ENCODE measurements around the gene NOPCHAP1. TPM values are rescaled to one million over a fixed set of nuclear protein-coding genes. Genes with fewer than 3 reads are reported as not detected.
"Not testable (repeated sequence)": the region's sequence is repeated elsewhere in the genome, so short reads cannot be mapped to it uniquely, and the experiment has no call there.

The NOPCHAP1 gene
- total and polyA plus RNA-seq, 8 donors: 2.6 to 29.8 (median 10.5) TPM

DNA sequence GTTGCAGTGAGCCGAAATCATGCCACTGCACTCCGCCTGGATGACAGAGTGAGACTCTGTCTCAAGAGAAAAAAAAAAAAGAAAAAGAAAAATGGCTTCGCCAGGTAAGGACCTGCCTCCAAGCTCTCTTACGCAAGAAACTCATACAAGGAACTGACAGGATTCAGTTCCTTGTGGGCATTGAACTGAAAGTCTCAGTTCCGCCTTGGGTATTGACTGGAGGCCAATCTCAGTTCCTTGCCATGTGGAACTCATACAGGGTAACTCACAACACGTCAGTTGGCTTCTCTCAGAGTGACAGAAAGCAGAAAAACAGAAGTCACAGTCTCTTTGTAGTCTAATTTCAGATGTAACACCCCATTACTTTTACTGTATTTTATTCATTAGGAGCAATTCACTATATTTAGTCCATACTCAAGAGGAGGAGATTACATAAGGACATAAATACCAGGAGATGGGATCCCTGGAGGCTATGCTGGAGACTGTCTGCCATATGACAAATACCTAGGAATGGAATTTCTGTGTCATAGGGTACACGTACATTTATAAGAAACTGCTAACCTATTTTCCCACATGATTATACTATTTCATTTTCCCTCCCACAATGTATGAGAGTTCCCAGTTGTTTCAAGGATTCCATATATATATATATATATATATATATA, 11.4 kb upstream of the NOPCHAP1 start:
- peak in 1 of 2 donors; percentile 57 for DNase-seq

DNA sequence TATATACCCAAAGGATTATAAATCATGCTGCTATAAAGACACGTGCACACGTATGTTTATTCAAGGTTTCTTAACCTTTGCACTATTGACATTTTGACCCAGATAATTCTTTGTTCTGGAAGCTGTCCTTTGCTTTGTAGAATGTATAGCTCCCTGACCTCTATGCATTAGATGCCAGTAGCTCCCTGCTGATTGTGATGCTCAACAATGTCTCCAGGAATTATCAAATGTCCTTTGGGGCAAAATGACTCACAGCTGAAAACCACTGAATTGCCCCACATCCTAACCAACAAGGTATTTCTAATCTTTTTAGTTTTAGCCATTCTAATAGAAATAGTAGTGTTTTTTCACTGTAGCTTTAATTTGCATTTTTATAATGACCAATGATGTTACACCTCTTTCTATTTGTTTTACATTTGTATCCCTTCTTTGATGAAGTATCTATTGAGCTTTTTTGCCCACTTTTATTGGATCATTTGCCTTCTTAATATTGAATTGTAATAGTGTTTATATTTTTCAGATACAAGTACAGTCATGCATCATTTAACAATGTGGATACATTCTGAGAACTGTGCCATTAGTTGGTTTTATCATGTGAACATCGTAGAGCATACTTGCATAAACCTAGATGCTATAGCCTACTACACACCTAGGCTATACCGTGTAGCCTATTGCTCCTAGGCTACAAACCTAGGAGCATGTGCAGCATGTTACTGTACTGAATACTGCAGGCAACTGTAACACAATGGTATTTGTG, 10.4 kb upstream of the NOPCHAP1 start:
- intact Hi-C loops (cut with DNase I; ENCODE audit: low total_unique reads): no loop called here
- DNase-seq: no peak
- WGBS, 5 donors: 51 to 65% (median 55%) methylated on average over 4 of the region's 4 CpGs

More for the DNA sequence above, 11.4 kb upstream of the NOPCHAP1 start:
- Histone ChIP-seq H3K9me3 (no peaks in the 10 kb centered on the region), H3K27me3 (no peaks in the 10 kb centered on the region), H3K36me3 (no peaks in the 10 kb centered on the region), H3K4me3 (no peak overlapping the region), H3K4me1 (no peaks in the 10 kb centered on the region), H3K27ac (peak overlapping the region in 1 of 5 donors; percentile 16)
- no peak for TF ChIP-seq POLR2AphosphoS5 (IDR thresholded peaks at IDR 0.05)
- intact Hi-C loops (cut with DNase I; ENCODE audit: low total_unique reads): no loop called here
- 81 to 92% (median 86%) methylated on average over 7 of the region's 7 CpGs for WGBS, 5 donors

DNA sequence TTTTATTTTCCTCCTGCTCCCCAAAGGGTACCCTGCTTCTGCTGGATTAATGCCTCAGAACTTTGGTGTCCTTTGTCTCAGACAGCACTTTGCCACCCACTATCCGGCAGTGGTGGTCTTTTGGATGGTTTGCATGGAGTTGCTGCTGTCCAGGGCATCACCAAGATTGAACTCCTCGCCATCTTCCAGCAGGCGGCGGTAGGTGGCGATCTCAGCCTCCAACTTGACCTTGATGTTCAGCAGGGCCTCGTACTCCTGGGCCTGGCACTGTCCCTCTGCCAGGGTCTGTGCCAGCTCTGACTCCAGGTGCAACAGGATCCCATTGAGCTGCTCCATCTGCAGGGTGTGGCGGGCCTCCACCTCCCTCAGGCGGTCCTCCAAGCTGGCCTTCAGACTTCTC, 9.4 kb upstream of the NOPCHAP1 start:
- Histone ChIP-seq H3K4me1 (no peaks in the 10 kb centered on the region), H3K36me3 (no peaks in the 10 kb centered on the region), H3K4me3 (no peak overlapping the region), H3K9me3 (no peaks in the 10 kb centered on the region), H3K27me3 (no peaks in the 10 kb centered on the region), H3K27ac (no peak overlapping the region)
- intact Hi-C loops (cut with DNase I; ENCODE audit: low total_unique reads): no loop called here
- TF ChIP-seq EP300 (IDR thresholded peaks at IDR 0.05): no peak
- no peak for TF ChIP-seq POLR2A (IDR thresholded peaks at IDR 0.05)
- TF ChIP-seq POLR2AphosphoS5 (IDR thresholded peaks at IDR 0.05): no peak
- TF ChIP-seq, protein P1, sequence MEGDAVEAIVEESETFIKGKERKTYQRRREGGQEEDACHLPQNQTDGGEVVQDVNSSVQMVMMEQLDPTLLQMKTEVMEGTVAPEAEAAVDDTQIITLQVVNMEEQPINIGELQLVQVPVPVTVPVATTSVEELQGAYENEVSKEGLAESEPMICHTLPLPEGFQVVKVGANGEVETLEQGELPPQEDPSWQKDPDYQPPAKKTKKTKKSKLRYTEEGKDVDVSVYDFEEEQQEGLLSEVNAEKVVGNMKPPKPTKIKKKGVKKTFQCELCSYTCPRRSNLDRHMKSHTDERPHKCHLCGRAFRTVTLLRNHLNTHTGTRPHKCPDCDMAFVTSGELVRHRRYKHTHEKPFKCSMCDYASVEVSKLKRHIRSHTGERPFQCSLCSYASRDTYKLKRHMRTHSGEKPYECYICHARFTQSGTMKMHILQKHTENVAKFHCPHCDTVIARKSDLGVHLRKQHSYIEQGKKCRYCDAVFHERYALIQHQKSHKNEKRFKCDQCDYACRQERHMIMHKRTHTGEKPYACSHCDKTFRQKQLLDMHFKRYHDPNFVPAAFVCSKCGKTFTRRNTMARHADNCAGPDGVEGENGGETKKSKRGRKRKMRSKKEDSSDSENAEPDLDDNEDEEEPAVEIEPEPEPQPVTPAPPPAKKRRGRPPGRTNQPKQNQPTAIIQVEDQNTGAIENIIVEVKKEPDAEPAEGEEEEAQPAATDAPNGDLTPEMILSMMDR (IDR thresholded peaks at IDR 0.05): no peak
- 73 to 88% (median 80%) methylated on average over 1 to 8 of the region's 8 CpGs for WGBS, 5 donors
- no peak for DNase-seq

More for the DNA sequence above, 10.4 kb upstream of the NOPCHAP1 start:
- no peaks in the 10 kb centered on the region for H3K4me1 ChIP-seq
- no peak for TF ChIP-seq EP300 (IDR thresholded peaks at IDR 0.05)
- no peak for TF ChIP-seq POLR2AphosphoS5 (IDR thresholded peaks at IDR 0.05)
- no peak for TF ChIP-seq POLR2A (IDR thresholded peaks at IDR 0.05)
- TF ChIP-seq, protein P1 (IDR thresholded peaks at IDR 0.05): no peak
- no peaks in the 10 kb centered on the region for H3K36me3 ChIP-seq
- no peaks in the 10 kb centered on the region for H3K9me3 ChIP-seq
- H3K4me3 ChIP-seq: no peak overlapping the region
- H3K27ac ChIP-seq: no peak overlapping the region
- H3K27me3 ChIP-seq: no peaks in the 10 kb centered on the region

DNA sequence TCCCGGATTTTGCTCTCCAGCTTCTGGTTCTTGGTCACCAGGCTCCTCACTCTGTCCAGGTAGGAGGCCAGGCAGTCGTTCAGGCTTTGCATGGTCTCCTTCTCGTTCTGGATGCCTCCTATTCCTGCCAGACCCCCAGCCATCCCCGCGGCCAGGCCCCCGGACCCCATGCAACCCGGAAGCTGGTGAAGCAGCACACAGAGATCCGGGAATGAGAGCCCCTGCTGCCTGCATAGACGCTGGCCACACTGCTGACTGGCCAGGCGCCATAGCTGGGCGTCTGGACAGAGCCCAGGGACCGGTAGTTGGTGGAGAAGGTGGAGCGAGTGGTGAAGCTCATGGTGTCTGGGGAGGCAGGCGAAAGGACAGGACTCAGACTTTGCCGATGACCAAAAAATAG, 8.4 kb upstream of the NOPCHAP1 start:
- intact Hi-C loops (cut with DNase I; ENCODE audit: low total_unique reads); H3K4me1 ChIP-seq: not testable (repeated sequence)
- WGBS, 5 donors: 91 to 95% (median 94%) methylated on average over 10 to 15 of the region's 15 CpGs

DNA sequence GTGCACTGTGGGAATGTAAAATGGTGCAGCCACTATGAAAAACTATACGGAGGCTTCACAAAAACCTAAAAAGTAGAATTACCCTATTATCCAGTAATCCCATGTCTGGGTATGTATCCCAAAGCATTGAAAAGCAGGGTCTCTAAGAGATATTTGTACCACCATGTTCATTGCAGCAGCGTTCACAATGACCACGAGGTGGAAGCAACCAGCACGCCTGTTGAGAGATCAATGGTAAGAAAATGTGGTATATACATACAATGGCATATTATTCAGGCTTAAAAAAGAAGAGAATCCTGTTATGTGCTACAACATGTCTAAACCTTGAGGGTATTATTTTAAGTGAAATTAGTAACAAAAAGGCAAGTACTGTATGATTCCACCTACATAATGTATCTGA, 910 bp upstream of the NOPCHAP1 start:
- peak overlapping the region in 2 of 4 donors; percentile 93 to 97 for H3K4me3 ChIP-seq
- 84 to 92% (median 91%) methylated on average over 4 of the region's 4 CpGs for WGBS, 5 donors

More for the DNA sequence above, 8.4 kb upstream of the NOPCHAP1 start:
- H3K27ac ChIP-seq, H3K4me3 ChIP-seq, H3K36me3 ChIP-seq, DNase-seq, H3K9me3 ChIP-seq, H3K27me3 ChIP-seq: not testable (repeated sequence)

More for the DNA sequence above, 910 bp upstream of the NOPCHAP1 start:
- Histone ChIP-seq H3K27me3 (no peaks in the 10 kb centered on the region), H3K36me3 (peaks cover 2 to 14% (median 9%) of the 10 kb centered on the region in 4 donors), H3K9me3 (no peaks in the 10 kb centered on the region), H3K27ac (no peak overlapping the region), H3K4me1 (peaks cover 3 to 34% (median 25%) of the 10 kb centered on the region in 4 donors)
- no peak for DNase-seq
- TF ChIP-seq POLR2A (IDR thresholded peaks at IDR 0.05) (no peak), POLR2AphosphoS5 (IDR thresholded peaks at IDR 0.05) (no peak), EP300 (IDR thresholded peaks at IDR 0.05) (no peak)
- TF ChIP-seq, protein P1 (IDR thresholded peaks at IDR 0.05): no peak
- intact Hi-C loops (cut with DNase I; ENCODE audit: low total_unique reads): no loop called here

Data from stomach (tissue), 9 donors.